Motor neuron (in vitro differentiated cells): ENCODE measurements around the gene ZNF367. TPM values are rescaled to one million over a fixed set of nuclear protein-coding genes. Genes with fewer than 3 reads are reported as not detected.
"Not testable (repeated sequence)": the region's sequence is repeated elsewhere in the genome, so short reads cannot be mapped to it uniquely, and the experiment has no call there.

Experiments used
- ATAC-seq, 8 experiments: fragments of 200-7000 bp; cut with Tn5 transposase; replicated peaks in 6 of 8; 2 replicates each; pipeline ENCODE4 v1.8.0; 2021; ENCODE audit warnings: mild to moderate bottlenecking in 8 of 8, moderate library complexity in 8 of 8
- H3K27ac ChIP-seq, 2 donors: fragments of 250-450 bp; sonication (Bioruptor Pico); 2 replicates each; pipeline ENCODE4 v1.9.0; 2021; ENCODE audit warnings: antibody characterized with exemption in 2 of 2, mild to moderate bottlenecking in 2 of 2, moderate library complexity in 1 of 2
- H3K4me1 ChIP-seq, 2 donors: fragments of 250-450 bp; sonication (Bioruptor Pico); replicated peaks in 1 of 2; 2 replicates each; pipeline ENCODE4 v1.6.1; 2021; ENCODE audit warnings: antibody characterized with exemption in 2 of 2, mild to moderate bottlenecking in 2 of 2, moderate library complexity in 1 of 2
- H3K4me3 ChIP-seq, 5 donors: fragments of 250-450 bp; sonication (Bioruptor Pico); 2 replicates each; pipeline ENCODE4 v1.9.0; 2021; ENCODE audit warnings: antibody characterized with exemption in 5 of 5, mild to moderate bottlenecking in 5 of 5, moderate library complexity in 4 of 5
- WGBS, 10 experiments: fragments of 450-650 bp; shearing (Covaris generic); methylation state at CpG; one replicate each; pipeline ENCODE4 v1.0.0; 2022; 5-methylcytosine and 5-hydroxymethylcytosine counted together
- in situ Hi-C, 9 experiments: fragments of 400-800 bp; cut with MboI; loops; one replicate each; pipeline ENCODE4 v1.15.0; 2021; ENCODE audit warnings: low sequenced_read_pairs in 9 of 9, low pct_unique_long_range_greater_than_20kb in 2 of 9; ENCODE audit not compliant: unreplicated experiment in 9 of 9
- total RNA-seq, 8 experiments: library from RNA; unstranded; fragments of 300-600 nt; gene quantifications; 2 replicates each; pipeline versions ENCODE4 v1.2.3 to v1.2.4, GENCODE V29; 2022

The ZNF367 gene
- total RNA-seq, 8 experiments from 2014 or later: 0.25 to 10.9 (median 1.8) TPM

DNA sequence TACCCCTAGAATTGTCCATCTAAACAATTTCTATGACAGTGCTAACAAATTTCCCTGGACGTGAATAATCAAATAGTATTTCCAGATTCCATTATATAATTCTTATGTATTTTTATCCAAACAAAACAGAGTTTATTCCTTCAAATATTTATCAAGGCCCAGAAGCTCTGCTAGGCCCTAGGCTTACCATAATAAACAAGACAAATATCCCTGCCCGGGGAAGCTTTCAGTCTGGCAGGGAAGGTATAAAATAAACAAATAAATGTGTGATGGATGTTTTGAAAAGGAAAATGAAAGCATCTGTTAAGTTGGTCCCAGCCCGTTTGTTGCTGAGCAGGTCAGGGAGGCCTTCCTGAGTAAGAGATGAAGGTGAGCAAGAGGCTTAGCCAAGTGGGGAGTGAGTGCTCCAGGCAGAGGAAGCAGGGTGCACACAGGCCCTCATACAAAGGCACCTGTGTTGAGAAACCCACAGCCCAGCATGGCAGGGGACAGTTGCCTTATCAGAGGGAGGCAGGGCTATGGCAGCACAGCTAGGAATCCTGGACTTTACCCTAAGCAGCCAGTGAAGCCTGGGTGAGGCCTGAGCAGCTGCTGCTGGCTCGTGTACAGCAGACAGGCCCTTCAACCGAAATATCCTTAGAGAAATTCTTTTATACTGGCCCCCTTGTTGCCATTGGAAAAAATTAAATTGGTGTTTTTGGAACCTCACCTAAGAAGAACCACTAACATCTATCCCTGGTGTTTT lies 27.0 kb downstream of the ZNF367 start:
- WGBS, 10 experiments: 66 to 100% (median 85%) methylated on average over 1 to 5 of the region's 5 CpGs; no CpG with 5 or more reads in 1 of the 10 experiments
- Histone ChIP-seq H3K4me3 (no peak overlapping the region), H3K4me1 (peaks cover 8 to 33% of the 10 kb centered on the region in 2 donors), H3K27ac (peak overlapping the region in 1 of 2 donors; percentile 63)
- peak in 3 of 8 experiments; percentile 18 to 48 (median 31) for ATAC-seq
- in situ Hi-C loops: no loop called here

DNA sequence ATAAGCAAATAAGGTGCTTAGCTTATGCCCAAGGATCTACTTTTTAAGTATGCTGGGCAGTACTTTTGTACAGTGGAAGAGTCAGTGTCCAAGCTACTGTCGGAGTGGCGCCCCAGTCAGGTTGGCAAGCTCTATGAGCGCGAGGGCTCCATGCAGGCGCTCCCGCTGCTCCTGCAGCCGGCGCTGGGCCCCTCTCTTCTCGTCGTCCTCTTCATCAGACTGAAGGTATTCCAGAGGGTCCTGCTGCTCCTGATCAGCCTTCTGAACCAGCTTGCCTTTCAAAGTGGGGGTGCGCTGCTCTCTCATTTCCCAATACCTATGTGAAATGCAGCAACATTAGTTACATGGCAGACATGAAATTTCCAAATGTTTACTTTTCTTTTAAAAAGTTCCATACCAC lies 30.0 kb downstream of the ZNF367 start:
- in situ Hi-C loops: no loop called here
- H3K4me3 ChIP-seq: no peak overlapping the region

DNA sequence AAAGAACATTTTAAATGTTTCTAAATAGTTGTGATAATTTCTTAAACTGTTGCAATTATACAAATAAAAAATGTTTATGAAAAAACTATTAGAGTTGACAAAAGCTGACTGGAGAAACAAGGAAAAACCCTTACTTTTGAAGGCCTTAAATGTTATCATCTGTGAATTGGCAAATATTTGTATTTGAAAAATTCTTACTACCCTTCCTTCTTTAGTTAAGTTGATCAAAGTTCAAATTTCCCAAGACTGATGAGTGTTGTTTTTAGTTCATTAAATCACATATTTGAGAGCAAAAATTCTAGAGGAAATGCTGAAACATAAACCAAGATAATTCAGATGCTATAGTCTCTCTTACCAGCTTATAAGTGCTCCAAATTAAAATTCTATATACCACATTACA lies 32.0 kb downstream of the ZNF367 start:
- ATAC-seq: no peak

More for the DNA sequence above, 30.0 kb downstream of the ZNF367 start:
- WGBS, 10 experiments: 78 to 100% (median 96%) methylated on average over 1 to 11 of the region's 11 CpGs; no CpG with 5 or more reads in 1 of the 10 experiments
- Histone ChIP-seq H3K4me1 (peaks cover 3 to 8% of the 10 kb centered on the region in 2 donors), H3K27ac (no peak overlapping the region)
- ATAC-seq: peak in 1 of 8 experiments; percentile 15

DNA sequence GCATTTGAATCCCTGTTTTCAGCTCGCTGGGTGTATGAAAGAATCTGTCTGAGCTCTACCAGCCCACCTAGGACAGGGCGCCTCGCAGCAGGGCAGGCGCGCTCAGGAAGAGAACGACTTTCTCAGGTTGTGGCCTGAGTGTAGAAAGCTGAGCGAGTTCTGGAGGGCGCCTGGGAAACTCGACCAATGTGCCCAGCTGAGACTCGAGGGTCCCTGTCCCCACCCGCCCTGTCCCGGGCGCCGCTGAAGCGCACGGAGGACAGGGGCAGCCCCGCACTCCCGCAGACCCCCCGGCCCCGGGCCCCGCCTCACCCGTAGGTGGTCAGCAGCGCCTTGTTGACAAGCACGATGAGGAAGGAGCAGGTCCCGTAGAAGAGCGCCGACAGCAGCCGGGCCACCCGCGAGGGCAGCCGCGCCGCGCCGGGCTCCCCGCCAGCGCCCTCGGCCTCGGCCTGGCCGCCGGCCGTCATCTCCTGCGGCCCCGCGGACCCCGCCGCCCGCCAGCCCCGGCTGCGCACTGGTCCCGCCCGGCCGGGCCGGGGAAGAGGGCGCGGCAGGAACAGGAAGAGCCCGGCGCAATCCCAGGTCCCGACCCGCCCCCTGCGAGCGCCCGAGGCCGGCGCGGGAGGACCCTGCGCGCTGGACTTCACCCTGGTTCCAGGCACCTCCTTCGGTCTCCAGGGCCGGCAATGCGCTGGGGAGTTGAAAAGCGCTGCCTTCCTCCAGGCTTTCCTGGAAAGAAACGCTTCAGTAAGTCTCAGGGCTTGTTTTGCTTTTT lies 34.8 kb downstream of the ZNF367 start, which contains the start of gene SLC35D2:
Gene SLC35D2, minus strand, starts transcription at position 547 of the 778 bp plus-strand sequence. Its CDS starts 77 bp downstream, at position 470.
- Histone ChIP-seq H3K4me3 (peak within 1 kb of the TSS; percentile 50 to 76 (median 62)), H3K27ac (peak within 1 kb of the TSS; percentile 45 to 81), H3K4me1 (peaks cover 21 to 25% of the 10 kb centered on the region in 2 donors)
- WGBS, 10 experiments: 0 to 20% (median 12%) methylated on average over 1 to 5 of the region's 73 CpGs; no CpG with 5 or more reads in 6 of the 10 experiments
- ATAC-seq: peak; percentile 77 to 97 (median 83)
- in situ Hi-C loops: no loop called here

More for the DNA sequence above, 32.0 kb downstream of the ZNF367 start:
- Histone ChIP-seq H3K4me3 (no peak overlapping the region), H3K4me1 (peaks cover 14 to 19% of the 10 kb centered on the region in 2 donors), H3K27ac (no peak overlapping the region)
- in situ Hi-C loops: no loop called here

DNA sequence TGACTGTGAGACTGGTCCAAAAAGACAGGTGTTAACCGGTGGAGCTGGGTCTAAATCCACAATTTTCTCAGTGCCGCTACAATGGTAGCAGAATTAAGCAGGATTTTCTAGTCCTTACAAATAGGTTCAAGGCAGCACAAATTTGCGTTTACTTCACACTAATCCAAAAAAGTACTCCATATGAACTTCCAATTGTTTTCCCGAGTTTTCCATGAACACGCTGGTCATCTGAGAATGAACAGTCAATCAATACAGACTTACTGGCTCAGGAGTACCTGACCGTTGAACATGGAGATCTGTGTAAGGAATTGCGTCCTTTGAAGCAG lies 35.4 kb downstream of the ZNF367 start:
- in situ Hi-C loops: no loop called here
- Histone ChIP-seq H3K27ac (peak overlapping the region in 1 of 2 donors; percentile 45), H3K4me3 (peak overlapping the region; percentile 50 to 76 (median 62)), H3K4me1 (peaks cover 21 to 25% of the 10 kb centered on the region in 2 donors)
- WGBS, 10 experiments: 0 to 50% (median 29%) methylated on average over 1 to 7 of the region's 7 CpGs; no CpG with 5 or more reads in 2 of the 10 experiments
- ATAC-seq: no peak

DNA sequence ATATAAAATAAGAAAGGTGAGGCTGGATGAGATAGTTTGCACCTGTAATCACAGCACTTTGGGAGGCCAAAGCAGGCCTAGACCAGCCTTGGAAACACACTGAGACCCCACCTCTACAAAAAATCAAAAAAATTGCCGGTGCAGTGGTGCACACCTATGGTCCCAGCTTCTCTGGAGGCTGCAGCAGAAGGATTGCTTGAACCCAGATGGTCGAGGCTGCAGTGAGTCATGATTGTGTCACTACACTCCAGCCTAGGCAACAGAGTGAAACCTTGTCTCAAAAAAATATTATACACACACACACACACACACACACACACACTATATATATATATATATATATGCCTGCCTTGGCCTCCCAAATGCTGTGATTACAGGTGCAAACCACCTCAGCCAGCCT lies 36.0 kb downstream of the ZNF367 start:
- Histone ChIP-seq H3K4me3 (peak overlapping the region in 3 of 5 donors; percentile 62 to 76 (median 72)), H3K4me1 (peaks cover 27% of the 10 kb centered on the region in 2 donors), H3K27ac (peak overlapping the region in 1 of 2 donors; percentile 13)
- ATAC-seq: no peak
- 100% methylated on average over 1 of the region's 2 CpGs; no CpG with 5 or more reads in 9 of the 10 experiments for WGBS, 10 experiments
- in situ Hi-C loops: no loop called here

DNA sequence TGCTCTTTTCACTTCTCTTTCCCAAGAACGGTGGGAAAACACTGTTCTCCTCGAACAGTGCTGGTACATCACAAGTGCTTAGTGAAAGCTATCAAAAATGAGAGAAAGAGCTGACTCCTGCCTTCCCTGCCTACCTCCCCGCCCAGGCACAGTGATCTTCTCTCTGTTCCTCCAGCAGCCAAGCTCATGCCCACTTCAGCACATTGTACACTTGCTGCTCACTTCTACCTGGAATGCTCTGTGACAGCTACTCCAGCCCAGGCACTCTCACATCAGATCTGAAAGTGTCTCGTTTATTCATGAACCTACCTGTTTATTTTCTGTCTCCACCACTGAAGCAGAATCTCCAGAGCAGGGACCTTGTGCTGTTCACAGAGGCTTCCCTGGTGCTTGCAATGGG lies 36.5 kb downstream of the ZNF367 start:
- Histone ChIP-seq H3K4me3 (peak overlapping the region in 1 of 5 donors; percentile 72), H3K4me1 (peaks cover 27% of the 10 kb centered on the region in 2 donors), H3K27ac (peak overlapping the region in 1 of 2 donors; percentile 13)
- no peak for ATAC-seq
- in situ Hi-C loops: no loop called here
- 80 to 100% (median 100%) methylated on average over 1 to 4 of the region's 4 CpGs; no CpG with 5 or more reads in 3 of the 10 experiments for WGBS, 10 experiments

DNA sequence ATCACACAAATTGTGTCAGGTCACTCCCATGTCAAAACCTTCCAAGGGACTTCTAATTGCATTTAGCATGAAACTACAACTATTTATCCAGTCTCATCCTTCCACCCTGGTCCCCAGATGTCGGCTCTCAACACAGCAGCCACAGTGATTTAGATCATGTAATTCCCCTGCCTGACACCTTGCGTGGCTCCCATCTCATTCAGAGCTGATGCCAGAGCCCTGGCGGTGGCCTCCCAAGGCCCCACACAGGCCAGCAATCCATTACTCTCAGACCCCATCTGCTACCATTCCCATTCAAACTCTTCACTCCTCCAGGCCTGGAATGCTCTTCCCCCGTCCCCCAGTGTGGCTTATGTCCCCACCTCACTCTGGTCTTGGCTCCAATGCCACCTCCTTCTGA lies 37.0 kb downstream of the ZNF367 start:
- in situ Hi-C loops: no loop called here
- WGBS, 10 experiments: 0 to 100% (median 40%) methylated on average over 1 to 2 of the region's 4 CpGs; no CpG with 5 or more reads in 1 of the 10 experiments
- H3K4me3 ChIP-seq: peak overlapping the region in 2 of 5 donors; percentile 1 to 7
- ATAC-seq: peak in 5 of 8 experiments; percentile 37 to 79 (median 63)
- H3K27ac ChIP-seq: peak overlapping the region in 1 of 2 donors; percentile 49
- peaks cover 27% of the 10 kb centered on the region in 2 donors for H3K4me1 ChIP-seq

DNA sequence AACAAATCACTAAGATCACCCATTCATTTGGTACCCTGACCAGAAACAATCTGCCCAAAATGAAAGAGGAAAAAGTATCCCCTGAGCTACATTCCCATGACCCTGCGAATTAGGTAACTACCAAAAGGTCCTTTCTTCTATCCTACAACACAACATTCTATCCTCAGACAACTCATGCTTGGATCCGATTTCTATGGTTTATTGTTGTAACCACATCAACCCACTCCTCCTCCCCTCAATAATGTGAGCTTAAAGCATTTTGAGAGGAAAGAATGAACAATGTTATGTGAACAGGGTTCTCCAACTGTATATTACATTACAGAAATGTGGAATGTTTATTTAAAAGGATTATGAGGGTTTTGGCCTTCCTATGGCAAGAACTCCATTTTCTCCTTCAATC lies 38.7 kb downstream of the ZNF367 start:
- in situ Hi-C loops: no loop called here
- Histone ChIP-seq H3K4me3 (no peak overlapping the region), H3K27ac (no peak overlapping the region), H3K4me1 (peaks cover 27% of the 10 kb centered on the region in 2 donors)
- no peak for ATAC-seq
- WGBS, 10 experiments: 80 to 100% (median 100%) methylated on average over 1 to 2 of the region's 2 CpGs; no CpG with 5 or more reads in 1 of the 10 experiments

DNA sequence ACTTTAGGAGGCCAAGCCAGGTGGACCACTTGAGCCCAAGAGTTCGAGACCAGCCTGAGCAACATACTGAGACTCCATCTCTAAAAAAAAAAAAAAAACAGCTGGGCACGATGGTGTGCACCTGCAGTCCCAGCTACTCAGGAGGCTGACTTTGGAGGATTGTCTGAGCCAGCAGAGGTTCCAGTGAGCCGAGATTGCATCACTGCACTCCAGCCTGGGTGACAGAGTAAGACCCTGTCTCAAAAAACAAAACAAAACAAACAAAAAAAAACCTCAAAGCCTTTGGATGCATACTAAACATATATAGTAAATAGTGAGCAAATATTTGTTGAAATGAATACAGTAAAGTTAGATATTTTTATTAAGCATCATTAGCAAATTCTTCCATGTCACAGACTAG lies 40.0 kb downstream of the ZNF367 start:
- WGBS, 10 experiments: 94 to 100% (median 100%) methylated on average over 1 to 2 of the region's 3 CpGs; no CpG with 5 or more reads in 2 of the 10 experiments
- Histone ChIP-seq H3K4me3 (no peak overlapping the region), H3K4me1 (peaks cover 24 to 27% of the 10 kb centered on the region in 2 donors), H3K27ac (no peak overlapping the region)
- ATAC-seq: no peak
- in situ Hi-C loops: no loop called here

DNA sequence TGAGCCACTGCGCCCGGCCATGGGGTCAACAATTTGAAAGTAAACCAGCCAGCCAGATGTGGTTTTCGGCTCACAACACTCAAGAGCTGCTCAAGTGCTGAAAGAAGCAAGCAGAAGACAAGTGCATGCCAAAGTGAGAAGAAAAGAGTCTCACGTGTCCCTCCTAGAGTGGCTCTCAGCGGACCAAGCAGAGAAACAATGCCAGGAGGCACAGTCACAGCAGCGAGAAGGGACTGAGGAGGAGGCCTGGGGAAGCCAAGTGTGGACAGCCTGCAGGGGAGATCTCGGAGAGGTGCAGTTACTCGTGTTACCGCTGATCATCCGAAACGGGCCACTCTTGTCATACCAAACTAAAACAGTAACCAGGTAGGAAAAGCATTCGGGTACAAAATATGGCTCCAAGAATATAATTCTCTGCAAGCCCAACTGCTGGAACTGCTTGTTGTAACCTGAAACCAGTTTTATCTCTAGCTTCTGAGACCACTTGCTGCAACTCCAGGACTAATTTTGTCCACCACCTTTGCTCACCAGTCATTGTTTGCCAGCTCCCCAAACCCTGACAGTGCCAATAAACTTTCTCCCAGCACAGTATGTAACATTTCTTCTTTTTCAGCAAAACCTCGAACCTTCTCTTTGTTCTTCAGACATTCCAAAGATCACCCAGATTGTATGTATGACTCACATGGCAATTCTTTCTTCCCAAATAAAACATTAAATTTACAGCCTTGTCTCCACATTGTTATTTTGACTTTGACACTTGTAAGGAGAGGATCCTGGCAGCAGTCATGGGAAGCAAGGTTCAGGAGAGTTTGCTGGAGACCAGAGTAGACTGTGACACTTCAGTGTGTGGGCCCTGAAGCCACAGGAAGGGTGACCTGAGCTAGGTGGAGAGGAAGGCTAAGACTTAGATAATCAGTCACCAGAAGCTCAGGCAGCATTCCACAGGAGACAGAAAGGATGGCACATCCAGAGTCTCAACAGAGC lies 41.0 kb downstream of the ZNF367 start:
- Histone ChIP-seq H3K27ac (no peak overlapping the region), H3K4me3 (no peak overlapping the region), H3K4me1 (peaks cover 21 to 22% of the 10 kb centered on the region in 2 donors)
- in situ Hi-C loops: no loop called here
- peak in 2 of 8 experiments; percentile 31 to 32 for ATAC-seq
- 0 to 100% (median 59%) methylated on average over 1 to 13 of the region's 13 CpGs for WGBS, 10 experiments

DNA sequence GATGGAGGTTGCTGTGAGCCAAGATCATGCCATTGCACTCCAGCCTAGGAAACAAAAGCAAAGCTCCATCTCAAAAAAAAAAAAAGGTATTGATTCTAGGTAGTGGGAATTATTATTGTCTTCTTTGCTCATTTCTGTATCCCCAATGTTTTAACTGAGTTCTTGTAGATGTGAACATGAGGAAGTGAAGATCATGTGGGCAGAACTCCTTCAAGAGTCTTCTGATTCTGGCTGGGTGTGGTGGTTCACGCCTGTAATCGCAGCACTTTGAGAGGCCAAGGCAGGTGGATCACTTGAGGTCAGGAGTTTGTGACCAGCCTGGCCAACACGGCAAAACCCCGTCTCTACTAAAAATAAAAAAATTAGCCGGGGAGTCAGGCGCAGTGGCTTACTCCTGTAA lies 42.7 kb downstream of the ZNF367 start:
- H3K4me3 ChIP-seq: not testable (repeated sequence)

More for the DNA sequence above, 42.7 kb downstream of the ZNF367 start:
- ATAC-seq, H3K27ac ChIP-seq, H3K4me1 ChIP-seq, in situ Hi-C loops: not testable (repeated sequence)
- 86 to 100% (median 97%) methylated on average over 1 to 6 of the region's 6 CpGs; no CpG with 5 or more reads in 1 of the 10 experiments for whole genome bisulfite sequencing, 10 experiments
